HG03521 (cell line): ENCODE results near the gene P4HA3.

Source experiments
- ATAC-seq: cut with Tn5 transposase; IDR thresholded peaks from one replicate; pipeline ENCODE4 v1.9.1; 2021; ENCODE audit warnings: mild to moderate bottlenecking, moderate library complexity; ENCODE audit not compliant: unreplicated experiment

The P4HA3 gene

DNA sequence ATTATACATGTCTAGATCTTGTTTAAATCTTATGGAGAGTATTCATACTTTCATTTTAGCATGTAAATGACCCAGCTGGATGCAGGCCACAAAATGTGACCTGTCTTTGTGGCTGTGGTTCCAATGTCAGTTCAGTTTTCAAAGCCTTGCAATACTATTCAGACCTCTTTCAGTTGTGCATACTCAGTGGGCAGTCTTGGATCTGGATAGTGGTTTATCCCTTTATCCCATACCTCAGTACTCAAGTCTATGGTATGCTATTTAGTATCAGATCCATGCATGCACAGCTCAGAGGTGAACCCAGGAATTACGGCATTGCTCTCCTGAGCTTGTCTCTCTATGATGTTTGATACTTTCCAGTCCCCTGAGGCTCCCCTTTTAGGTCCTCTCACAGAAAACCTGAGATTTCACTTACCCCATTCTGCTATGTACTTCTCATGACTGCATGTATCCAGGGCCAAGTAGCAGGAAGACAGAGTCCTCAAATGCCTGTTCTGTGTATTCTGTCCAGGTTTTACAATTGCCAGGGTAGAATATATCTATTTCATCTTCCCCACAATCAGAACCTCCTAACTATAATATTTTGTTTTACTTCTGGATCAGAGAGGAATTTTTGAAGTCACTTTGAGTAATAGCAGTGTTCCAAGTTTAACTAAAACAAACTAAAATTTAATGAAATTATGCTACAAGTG lies 6.9 kb upstream of the P4HA3 start:
- ATAC-seq = no peak

GRCh38 chr11:74316772-74317505 lies 5.5 kb upstream of the P4HA3 start:
- ATAC-seq = no peak

DNA sequence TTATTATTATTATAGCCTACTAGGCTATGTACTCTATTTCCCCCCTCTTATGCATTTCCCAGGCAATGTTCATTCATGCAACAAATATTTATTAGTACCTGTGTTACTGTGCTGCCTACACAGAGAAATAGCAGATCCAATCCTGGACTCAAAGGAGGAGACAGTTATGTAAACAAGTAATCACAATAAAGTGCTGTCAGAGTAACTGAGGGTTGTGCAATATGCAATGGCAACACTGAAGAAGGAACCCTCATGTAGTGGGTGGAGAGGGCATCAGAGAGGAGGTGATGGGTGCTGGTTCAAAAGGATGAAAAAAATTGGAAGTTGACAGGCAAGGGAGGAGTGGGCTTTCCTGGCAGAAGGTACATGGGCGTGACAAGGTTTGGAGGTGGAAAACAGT lies 886 bp upstream of the P4HA3 start:
- no peak for ATAC-seq

DNA sequence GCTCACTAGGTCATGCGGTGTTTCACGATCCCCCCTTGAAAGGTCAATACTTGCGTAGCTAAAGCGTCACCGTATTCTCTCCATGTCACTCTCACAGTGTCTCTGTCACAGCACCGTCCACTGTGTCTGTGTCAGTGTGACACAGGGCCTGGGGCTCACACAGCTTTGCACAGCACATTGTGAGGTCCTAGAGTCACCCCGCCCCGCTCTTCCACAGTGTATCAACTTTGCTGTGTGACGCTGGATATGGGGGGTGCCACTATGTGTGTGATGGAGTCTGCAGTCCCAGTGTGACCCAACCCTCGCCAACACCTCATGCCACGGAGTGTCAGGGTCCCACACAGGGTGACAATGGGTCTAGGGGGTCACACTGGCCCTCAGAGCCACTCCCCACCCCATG lies 583 bp downstream of the P4HA3 start:
- no peak for ATAC-seq

GRCh38 chr11:74307434-74307833 lies 4.0 kb downstream of the P4HA3 start:
- no peak for ATAC-seq

DNA sequence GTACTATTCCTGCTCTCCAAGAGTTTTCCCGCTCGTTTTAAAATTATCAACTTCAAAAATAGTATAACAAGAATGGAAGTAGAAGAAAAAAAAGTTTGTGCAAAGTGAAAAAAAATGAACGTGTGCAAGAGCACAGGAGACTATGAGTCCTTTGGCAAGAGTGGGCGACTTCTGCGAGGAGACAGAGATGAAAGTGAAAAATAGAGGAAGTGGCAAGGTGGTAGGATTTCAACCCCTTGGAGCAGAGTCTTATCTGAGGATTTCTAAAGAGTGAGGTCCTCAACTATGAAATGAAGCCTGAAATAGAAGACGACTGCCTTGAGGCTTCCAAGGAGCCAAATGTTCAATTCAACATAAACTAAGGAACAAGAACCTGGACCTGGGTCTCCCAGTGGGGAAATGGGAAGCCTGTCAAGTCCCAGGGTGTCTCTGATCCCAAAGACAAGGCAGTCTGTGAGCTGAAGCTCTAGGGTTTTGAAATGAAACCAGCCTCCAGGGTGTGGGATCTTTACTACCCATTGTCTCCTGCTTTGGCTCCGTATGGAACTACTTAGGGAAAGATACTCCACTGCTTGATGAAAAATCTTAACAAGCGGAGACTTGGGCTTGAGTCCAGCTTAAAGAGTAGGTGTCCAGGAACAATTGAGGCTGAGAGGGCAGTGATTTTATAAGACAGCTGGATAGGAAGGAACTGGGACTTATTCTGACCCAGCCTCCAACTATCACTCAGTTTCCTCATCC lies 4.8 kb downstream of the P4HA3 start:
- no peak for ATAC-seq

- no peak for ATAC-seq
These were observed 12.4 kb downstream of the P4HA3 start for GRCh38 chr11:74299015-74299414.

DNA sequence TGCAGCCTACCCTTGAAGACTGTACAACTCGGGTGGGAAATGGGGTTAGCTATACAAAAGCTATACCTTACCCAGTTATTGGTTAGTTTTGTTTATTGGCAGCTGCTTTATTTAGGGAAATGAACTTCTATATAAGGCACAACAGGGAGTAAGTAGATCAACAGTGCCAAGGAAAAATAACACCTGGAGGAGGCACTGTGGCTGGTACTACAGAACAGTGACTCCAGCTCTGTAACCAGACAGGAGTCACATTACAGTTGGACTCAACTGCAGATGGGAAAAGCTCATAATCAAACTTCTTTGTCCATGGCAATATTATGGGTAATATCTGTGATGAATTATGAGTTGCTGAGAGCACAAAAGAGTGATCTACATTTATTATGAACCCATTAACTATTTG lies 14.0 kb downstream of the P4HA3 start:
- no peak for ATAC-seq

DNA sequence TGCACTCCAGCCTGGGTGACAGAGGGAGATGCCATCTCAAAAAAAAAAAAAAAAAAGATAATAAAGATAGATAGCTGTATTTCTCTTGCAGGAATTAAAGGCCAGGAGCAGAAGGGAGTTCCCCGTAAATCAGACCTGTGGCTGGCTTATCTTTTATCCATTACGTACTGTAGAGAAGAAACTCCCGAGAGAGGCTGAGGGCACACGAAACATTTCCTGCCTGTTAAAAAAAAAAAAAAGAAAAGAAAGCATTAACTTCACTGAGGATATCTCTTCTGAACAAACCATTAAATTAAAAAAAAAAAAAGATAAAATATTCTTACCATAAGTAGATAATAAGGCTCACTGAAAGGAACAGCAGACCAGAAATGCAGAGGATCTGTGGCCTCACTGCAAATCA lies 22.5 kb downstream of the P4HA3 start:
- ATAC-seq = no peak

- no peak for ATAC-seq
These were observed 23.3 kb downstream of the P4HA3 start for GRCh38 chr11:74288161-74288560.

- no peak for ATAC-seq
These were observed 27.0 kb downstream of the P4HA3 start for GRCh38 chr11:74284466-74284865.

DNA sequence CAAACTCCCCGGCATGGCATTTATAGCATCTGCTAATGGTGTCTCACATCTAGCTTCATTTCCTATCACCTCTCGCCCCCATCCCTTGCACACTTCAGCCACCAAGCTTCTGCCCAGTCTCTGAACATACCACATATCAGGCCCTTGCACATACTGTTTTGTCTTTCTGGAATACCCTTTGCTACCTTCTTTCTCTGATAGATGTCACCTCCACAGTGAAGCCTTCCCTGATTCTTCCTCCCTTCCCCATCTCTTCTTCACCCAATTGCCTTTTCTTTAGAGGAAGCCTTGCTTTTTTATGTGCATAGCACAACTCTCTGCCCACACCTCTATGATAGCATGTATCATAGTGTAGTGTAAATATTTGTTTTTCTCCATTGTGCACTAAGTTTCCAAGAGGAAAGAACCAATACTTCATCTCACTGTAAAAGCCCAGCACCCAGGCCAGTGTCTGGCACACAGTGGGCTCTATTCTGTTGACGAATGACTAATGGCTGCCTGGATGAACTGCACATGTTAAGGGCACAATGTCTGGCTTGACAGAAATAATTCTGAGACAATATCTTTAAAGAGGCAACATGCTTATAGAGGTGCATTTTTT lies 27.8 kb downstream of the P4HA3 start:
- ATAC-seq = no peak

DNA sequence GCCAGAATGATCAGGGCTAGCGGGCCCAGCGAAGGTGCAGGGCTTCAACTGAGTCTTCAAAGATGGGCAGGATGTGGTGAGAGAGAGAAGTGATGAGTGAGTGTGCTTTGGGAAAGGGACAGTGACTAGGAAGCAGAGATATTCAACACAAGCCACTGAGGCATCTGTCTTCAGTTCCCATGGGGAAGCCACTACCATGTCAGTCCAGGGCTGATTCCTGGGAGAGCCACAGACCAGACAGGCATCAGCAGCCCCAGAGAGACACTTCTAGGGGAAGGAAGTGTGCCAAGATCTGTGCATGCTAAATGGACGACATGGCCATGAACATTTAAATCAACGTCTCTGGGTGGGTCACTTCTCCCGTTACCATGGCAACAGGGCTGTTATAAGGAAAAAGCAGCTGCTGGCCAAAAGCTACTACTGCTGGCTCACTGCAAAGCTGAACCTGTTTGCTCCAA lies 28.5 kb downstream of the P4HA3 start:
- no peak for ATAC-seq

DNA sequence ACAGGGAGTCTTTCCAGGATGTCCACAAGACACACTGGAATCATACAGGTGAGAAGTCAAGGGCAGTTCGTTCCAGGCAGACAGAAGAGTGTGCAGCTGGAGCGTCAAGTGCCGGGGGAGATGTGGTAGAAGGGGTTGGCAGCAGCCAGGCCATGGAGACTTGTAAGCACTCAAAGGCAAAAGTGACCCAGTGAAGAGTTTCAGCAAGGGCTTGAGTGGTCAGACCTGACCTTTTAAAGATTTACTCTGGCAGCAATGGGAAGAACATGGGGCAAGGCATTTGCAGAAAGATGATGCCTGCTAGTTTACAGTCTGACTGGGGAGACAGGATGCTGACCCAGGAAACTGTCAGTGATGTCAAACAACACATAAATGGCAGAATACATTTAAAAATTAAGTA lies 29.0 kb downstream of the P4HA3 start:
- ATAC-seq = no peak

DNA sequence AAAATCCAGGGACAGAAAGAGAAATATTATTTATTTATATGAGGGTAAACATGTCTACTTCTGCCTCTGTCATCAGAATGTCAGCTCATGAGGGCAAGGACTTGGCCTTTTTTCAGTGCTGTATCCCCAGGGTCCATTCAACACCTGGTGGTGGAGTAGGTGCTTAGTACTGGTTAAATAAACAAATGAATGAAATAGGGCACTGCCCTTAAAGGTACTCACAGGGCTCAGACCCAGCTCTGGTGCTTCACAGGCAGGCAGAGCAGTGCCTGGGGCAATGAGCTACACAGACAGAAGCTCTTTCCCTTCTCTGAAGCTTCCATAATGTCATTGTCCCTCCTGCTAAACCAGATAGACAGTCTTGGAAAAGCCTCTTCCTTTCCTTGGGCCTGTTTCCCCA lies 30.9 kb downstream of the P4HA3 start:
- no peak for ATAC-seq

DNA sequence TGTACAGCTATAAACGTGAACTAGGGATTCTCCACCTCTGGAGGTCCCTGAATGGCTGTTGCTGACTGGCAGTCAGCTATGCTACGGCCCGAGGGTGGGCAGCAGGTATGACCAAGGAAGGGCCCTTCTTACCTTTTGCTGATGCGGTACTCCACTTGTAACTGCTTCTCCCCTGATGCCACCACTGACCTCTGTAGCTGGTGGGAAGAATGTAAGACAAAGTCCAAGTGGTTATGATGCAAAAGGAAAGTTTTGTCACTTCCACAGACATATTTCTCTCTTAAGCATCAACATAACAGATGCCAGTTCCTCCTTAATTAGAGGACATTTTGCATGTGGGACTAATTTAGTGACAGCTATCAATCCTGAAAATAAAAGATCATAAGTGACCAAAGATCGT lies 32.2 kb downstream of the P4HA3 start:
- ATAC-seq = no peak

DNA sequence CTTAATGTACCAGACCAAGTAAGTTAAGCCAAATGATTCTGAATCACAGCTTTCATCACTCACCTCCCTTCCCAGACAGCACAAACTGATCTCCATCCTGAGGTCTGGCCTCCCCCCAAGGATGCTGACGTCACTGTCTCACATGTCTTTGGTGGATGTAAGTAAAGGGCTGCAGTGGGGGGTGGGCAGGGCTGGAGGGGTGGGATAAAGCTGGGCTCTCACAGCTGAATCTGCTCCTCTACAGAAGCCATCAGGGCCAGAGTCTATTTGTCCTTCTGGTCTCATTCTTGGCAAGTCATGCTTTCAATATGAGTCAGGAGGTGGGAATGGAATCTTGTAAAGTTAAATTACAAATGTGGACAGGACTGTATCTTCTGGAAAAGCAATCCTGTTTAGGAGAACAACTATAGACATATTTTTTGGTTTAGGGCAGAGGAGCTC lies 32.7 kb downstream of the P4HA3 start:
- ATAC-seq = no peak

DNA sequence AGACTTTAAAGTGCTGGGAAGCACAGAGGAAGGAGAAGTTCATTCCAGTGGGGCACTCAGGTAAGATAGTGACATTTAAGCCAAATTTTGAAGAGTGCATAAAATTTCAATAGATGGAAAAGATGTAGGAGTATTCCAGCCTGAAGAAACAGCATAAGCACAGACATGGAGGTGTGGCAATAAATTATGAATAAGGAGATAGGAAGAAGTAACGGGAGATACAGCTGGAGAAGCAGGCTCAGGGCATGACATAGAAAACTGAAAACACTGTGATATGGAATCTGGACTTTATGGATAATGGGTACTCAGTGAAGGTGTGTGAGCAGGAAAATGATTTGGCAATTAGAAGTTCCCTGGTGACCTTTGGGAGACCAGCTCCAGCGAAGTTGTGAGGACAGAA lies 33.3 kb downstream of the P4HA3 start:
- ATAC-seq = no peak

DNA sequence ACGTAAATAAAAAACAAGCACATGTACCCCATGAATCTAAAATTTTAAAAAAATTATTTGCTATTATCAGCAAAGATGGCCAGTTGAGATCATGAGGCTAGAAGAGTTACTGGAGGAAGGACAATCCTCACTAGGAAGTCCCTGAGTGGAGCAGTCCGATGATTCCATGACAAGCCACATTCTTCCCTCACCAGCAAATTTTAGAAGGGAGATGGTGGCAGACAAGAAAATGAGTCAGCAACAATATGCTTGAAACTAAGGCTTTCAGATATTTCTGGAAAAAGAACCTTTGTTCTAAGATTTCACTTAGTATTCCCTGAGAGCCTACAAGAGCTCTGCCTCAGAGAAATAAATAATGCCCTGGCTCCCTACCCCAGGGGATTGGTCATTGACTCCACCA lies 34.9 kb downstream of the P4HA3 start:
- ATAC-seq = no peak

DNA sequence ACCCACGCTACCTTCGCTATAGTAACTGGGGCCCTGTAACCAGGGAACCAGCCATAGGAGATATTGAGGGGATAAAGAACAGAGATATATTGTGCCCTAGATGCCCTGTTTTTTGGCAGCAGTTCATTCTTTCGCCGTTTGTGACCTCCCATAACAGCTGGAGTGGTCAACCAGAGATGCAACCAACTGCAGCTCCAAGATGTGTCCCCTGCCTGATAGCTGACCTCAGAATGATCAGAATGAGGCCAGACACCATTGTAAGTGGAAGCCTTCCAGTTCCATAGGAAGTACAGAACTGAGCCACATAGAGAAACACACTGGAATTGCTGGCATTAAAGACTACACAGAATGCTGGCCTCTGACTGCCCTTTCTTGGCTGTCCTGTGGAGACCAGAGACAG lies 39.2 kb downstream of the P4HA3 start:
- no peak for ATAC-seq

DNA sequence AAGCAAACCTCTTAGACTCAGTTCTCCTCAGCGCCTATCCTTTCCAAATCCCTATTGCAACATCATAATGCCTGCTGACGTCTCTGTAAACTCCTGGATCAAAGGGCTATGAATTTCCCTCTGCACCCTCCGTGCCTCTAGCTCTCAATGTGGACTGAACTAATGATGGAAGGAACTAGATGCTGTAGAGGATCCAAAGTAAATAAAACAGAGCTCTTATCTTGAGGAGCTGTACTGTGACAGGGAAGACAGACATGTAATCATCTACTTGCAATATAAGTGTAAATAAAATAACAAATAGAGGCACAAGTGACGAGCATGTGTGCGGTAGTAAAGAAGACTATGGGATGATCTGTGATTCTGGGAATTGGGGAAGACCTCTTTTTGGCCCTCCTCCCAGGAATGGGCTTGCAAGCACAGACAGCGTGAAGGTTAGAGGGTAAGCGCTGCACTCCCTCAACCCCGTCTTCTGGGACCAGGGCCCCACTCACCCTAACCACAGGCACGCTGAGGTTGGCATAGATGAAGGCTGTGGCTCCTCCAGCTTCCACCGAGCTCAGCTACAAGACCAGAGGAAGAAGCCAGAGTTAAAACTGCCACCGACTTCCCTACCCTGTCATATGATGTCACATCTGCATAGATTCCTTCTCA lies 42.2 kb downstream of the P4HA3 start:
- no peak for ATAC-seq
